B cell (primary cell): Measurements from ENCODE around the gene ATRNL1. TPM values are rescaled to one million over a fixed set of nuclear protein-coding genes. Genes with fewer than 3 reads are reported as not detected.
"Not testable (repeated sequence)": the region's sequence is repeated elsewhere in the genome, so short reads cannot be mapped to it uniquely, and the experiment has no call there.

Experiments
- ATAC-seq: fragments of 200-7000 bp; cut with Tn5 transposase; one replicate; pipeline ENCODE4 v1.10.0; 2021; ENCODE audit warnings: low read depth, mild to moderate bottlenecking, moderate number of reproducible peaks, moderate library complexity
- CTCF ChIA-PET: fragments of 350-600 bp; sonication (Branson Sonifier 250); formaldehyde crosslinking; loops from one replicate; lab custom pipeline; 2021; ENCODE audit warnings: antibody characterized with exemption, inconsistent platforms; lab: Charles Lee
- POLR2A ChIA-PET: fragments of 350-600 bp; sonication (Branson Sonifier 250); formaldehyde crosslinking; loops from one replicate; lab custom pipeline; 2021; ENCODE audit warnings: antibody characterized with exemption; lab: Charles Lee
- DNase-seq: peaks from one replicate; pipeline ENCODE4 v3.0.0; 2013
- H2AFZ ChIP-seq: 2 replicates; pipeline ENCODE4 v1.6.1; 2012; ENCODE audit warnings: mild to moderate bottlenecking, low read depth, low read length; ENCODE audit not compliant: insufficient read depth, poor library complexity, severe bottlenecking
- H3K27ac ChIP-seq, 2 donors: 1 replicate in 1 of 2; 2 replicates in 1 of 2; pipeline ENCODE4 v1.5.1; 2012 to 2013; ENCODE audit warnings: low read length in 2 of 2, mild to moderate bottlenecking in 2 of 2, moderate library complexity in 1 of 2
- H3K27me3 ChIP-seq, 4 experiments: fragments of 200-600 bp in 1 of 4; sonication (generic) in 1 of 4; replicated peaks in 1 of 4; 1 replicate in 2 of 4; 2 replicates in 2 of 4; pipeline versions ENCODE4 v1.6.1 to v1.7.0; 2013 to 2016; ENCODE audit warnings: low read length in 3 of 4, mild to moderate bottlenecking in 2 of 4, mixed read lengths in 1 of 4, moderate library complexity in 1 of 4; ENCODE audit not compliant: insufficient read depth in 4 of 4, control insufficient read depth in 3 of 4; ENCODE audit errors: control extremely low read depth in 1 of 4
- H3K36me3 ChIP-seq, 2 experiments: replicated peaks in 1 of 2; 1 replicate in 1 of 2; 2 replicates in 1 of 2; pipeline versions ENCODE4 v1.6.1 to v1.7.1; 2013; ENCODE audit warnings: low read length in 1 of 2; ENCODE audit not compliant: insufficient read depth in 2 of 2, control insufficient read depth in 1 of 2; ENCODE audit errors: control extremely low read depth in 1 of 2, extremely low read depth in 1 of 2
- H3K4me1 ChIP-seq, 2 donors: fragments of 200-600 bp in 1 of 2; sonication (generic) in 1 of 2; 1 replicate in 1 of 2; 2 replicates in 1 of 2; pipeline versions ENCODE4 v1.5.1 to v1.6.1; 2013 to 2017; ENCODE audit warnings: low read length in 2 of 2; ENCODE audit not compliant: control insufficient read depth in 2 of 2, insufficient read depth in 2 of 2
- H3K4me2 ChIP-seq: replicated peaks from 2 replicates; pipeline ENCODE3; 2012; ENCODE audit warnings: mild to moderate bottlenecking, low read depth, low read length; ENCODE audit not compliant: poor library complexity, severe bottlenecking
- H3K4me3 ChIP-seq, 5 experiments: fragments of 200-600 bp in 1 of 5; sonication (generic) in 1 of 5; 1 replicate in 3 of 5; 2 replicates in 2 of 5; pipeline versions ENCODE4 v1.5.1 to v1.7.0; 2011 to 2016; ENCODE audit warnings: low read length in 4 of 5, mild to moderate bottlenecking in 4 of 5, low read depth in 2 of 5, control low read depth in 1 of 5, moderate library complexity in 1 of 5; ENCODE audit not compliant: insufficient read depth in 1 of 5; ENCODE audit errors: control extremely low read depth in 1 of 5, extremely low read depth in 1 of 5
- H3K79me2 ChIP-seq: fragments of 200-600 bp; sonication (generic); one replicate; pipeline ENCODE4 v1.6.0; 2016; ENCODE audit warnings: low read length; ENCODE audit not compliant: control insufficient read depth, insufficient read depth
- H3K9ac ChIP-seq: fragments of 200-600 bp; sonication (generic); 2 replicates; pipeline ENCODE4 v1.6.1; 2017; ENCODE audit warnings: mild to moderate bottlenecking, low read length, moderate library complexity
- H3K9me3 ChIP-seq, 3 donors: one replicate each; pipeline versions ENCODE4 v1.6.1 to v1.7.1; 2013; ENCODE audit warnings: low read length in 2 of 3; ENCODE audit not compliant: control insufficient read depth in 2 of 3, insufficient read depth in 1 of 3; ENCODE audit errors: control extremely low read depth in 1 of 3
- H4K20me1 ChIP-seq: 2 replicates; pipeline ENCODE4 v1.6.0; 2012; ENCODE audit warnings: mild to moderate bottlenecking, low read length; ENCODE audit not compliant: insufficient read depth, control insufficient read depth, poor library complexity, severe bottlenecking
- H3K27ac Mint-ChIP-seq: one replicate; pipeline ENCODE4 v1.8.0; 2021; ENCODE audit warnings: mixed read lengths
- H3K27me3 Mint-ChIP-seq: one replicate; pipeline ENCODE4 v1.8.0; 2021; ENCODE audit warnings: mixed read lengths
- H3K4me1 Mint-ChIP-seq: one replicate; pipeline ENCODE4 v1.8.0; 2021; ENCODE audit warnings: mixed read lengths
- H3K4me3 Mint-ChIP-seq: one replicate; pipeline ENCODE4 v1.8.0; 2021; ENCODE audit warnings: mixed read lengths
- H3K9me3 Mint-ChIP-seq: one replicate; pipeline ENCODE4 v1.8.0; 2022; ENCODE audit warnings: mixed read lengths; ENCODE audit not compliant: insufficient read depth
- WGBS: methylation state at CpG from one replicate; pipeline ENCODE4 v1.1.5; 2013; ENCODE audit warnings: missing lambda C conversion rate; ENCODE audit not compliant: insufficient coverage; 5-methylcytosine and 5-hydroxymethylcytosine counted together
- intact Hi-C: fragments of 100-400 bp; cut with micrococcal nuclease; formaldehyde crosslinking; loops from one replicate; pipeline ENCODE4 v1.10.0; 2022
- polyA plus RNA-seq: library from polyadenylated mRNA; depleted of rRNA; stranded (reverse); fragments of >200 nt; gene quantifications from 2 replicates; pipeline ENCODE4 v1.2.3, GENCODE V29; 2012
- total RNA-seq, 2 donors: library from RNA; stranded (reverse); fragments of 120-200 nt in 1 of 2; gene quantifications; 1 replicate in 1 of 2; 2 replicates in 1 of 2; pipeline versions ENCODE4 v1.2.3 to v1.2.4, GENCODE V29; 2013 to 2022
- TF ChIP-seq, protein P1 (sequence below): fragments of 200-600 bp; IDR thresholded peaks from one replicate; pipeline ENCODE4 v1.8.0; 2022; ENCODE audit warnings: antibody characterized with exemption, mild to moderate bottlenecking

Gene ATRNL1
- total and polyA plus RNA-seq, 2 donors (not counting 1 experiment from before 2014, with no cell fraction given), result 0.24 to 2.2 TPM

DNA sequence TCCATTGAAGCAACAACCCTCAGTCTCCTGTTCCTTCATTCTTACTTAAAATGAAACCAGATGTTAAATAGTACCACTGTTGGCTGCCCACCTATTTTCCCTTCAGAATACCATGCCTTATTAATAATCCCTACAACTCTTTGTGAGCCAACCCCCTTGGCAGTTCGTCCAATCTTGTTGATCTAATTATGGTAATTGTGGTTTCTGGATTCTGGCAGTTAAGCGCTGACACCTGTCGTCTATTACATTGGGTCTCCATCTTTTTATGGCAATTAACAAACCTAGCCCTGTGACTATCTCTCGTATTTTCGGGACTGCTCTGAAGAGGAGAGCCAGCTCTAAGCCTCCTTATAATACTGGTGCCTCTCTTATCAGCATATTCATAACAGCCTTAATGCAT is 432.0 kb downstream of the ATRNL1 start:
- no peaks in the 10 kb centered on the region for H3K27me3 Mint-ChIP-seq
- no peaks in the 10 kb centered on the region for H3K27me3 ChIP-seq
- no peak overlapping the region for H3K27ac ChIP-seq
- ChIA-PET POLR2A (no interaction called here), CTCF (no interaction called here)
- intact Hi-C loops, result no loop called here
- H3K4me3 ChIP-seq, result no peak overlapping the region
- ATAC-seq (no peak), DNase-seq (no peak)
- peaks cover 12% of the 10 kb centered on the region for H3K9me3 Mint-ChIP-seq
- WGBS, result 100% methylated on average over 2 of the region's 5 CpGs
- no peak overlapping the region for H2AFZ ChIP-seq
- peaks cover 0 to 9% (median 0%) of the 10 kb centered on the region in 3 donors for H3K9me3 ChIP-seq
- H3K4me3 Mint-ChIP-seq, result no peak overlapping the region
- H3K4me2 ChIP-seq, result no peak overlapping the region
- TF ChIP-seq, protein P1, sequence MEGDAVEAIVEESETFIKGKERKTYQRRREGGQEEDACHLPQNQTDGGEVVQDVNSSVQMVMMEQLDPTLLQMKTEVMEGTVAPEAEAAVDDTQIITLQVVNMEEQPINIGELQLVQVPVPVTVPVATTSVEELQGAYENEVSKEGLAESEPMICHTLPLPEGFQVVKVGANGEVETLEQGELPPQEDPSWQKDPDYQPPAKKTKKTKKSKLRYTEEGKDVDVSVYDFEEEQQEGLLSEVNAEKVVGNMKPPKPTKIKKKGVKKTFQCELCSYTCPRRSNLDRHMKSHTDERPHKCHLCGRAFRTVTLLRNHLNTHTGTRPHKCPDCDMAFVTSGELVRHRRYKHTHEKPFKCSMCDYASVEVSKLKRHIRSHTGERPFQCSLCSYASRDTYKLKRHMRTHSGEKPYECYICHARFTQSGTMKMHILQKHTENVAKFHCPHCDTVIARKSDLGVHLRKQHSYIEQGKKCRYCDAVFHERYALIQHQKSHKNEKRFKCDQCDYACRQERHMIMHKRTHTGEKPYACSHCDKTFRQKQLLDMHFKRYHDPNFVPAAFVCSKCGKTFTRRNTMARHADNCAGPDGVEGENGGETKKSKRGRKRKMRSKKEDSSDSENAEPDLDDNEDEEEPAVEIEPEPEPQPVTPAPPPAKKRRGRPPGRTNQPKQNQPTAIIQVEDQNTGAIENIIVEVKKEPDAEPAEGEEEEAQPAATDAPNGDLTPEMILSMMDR, result no peak
- H3K9ac ChIP-seq, result no peak overlapping the region
- H3K27ac Mint-ChIP-seq, result no peak overlapping the region
- no peaks in the 10 kb centered on the region for H4K20me1 ChIP-seq
- no peaks in the 10 kb centered on the region for H3K79me2 ChIP-seq
- no peaks in the 10 kb centered on the region for H3K36me3 ChIP-seq
- H3K4me1 ChIP-seq, result no peaks in the 10 kb centered on the region
- no peaks in the 10 kb centered on the region for H3K4me1 Mint-ChIP-seq

DNA sequence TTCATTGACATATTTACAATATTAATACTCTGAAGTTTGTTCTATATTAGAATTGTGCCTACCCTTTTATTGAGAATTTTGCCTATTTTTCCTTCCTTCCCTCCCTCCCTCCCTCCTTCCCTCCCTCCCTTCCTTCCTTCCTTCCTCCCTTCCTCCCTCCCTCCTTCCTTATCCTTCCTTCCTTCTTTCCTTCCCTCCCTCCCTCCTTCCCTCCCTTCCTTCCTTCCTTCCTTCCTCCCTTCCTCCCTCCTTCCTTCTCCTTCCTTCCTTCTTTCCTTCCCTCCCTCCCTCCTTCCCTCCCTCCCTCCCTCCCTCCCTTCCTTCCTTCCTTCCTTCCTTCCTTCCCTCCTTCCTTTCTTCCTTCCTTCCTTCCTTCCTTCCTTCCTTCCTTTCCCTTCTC is 434.5 kb downstream of the ATRNL1 start:
- ATAC-seq, H3K79me2 ChIP-seq, POLR2A ChIA-PET, H3K4me3 Mint-ChIP-seq, H3K27ac ChIP-seq, H3K27me3 ChIP-seq, H3K4me3 ChIP-seq, H4K20me1 ChIP-seq, DNase-seq, H3K9ac ChIP-seq, H3K4me2 ChIP-seq, H2AFZ ChIP-seq, H3K36me3 ChIP-seq, H3K4me1 ChIP-seq, H3K27ac Mint-ChIP-seq, H3K9me3 Mint-ChIP-seq, H3K27me3 Mint-ChIP-seq, intact Hi-C loops, H3K9me3 ChIP-seq, CTCF ChIA-PET, H3K4me1 Mint-ChIP-seq: not testable (repeated sequence)

DNA sequence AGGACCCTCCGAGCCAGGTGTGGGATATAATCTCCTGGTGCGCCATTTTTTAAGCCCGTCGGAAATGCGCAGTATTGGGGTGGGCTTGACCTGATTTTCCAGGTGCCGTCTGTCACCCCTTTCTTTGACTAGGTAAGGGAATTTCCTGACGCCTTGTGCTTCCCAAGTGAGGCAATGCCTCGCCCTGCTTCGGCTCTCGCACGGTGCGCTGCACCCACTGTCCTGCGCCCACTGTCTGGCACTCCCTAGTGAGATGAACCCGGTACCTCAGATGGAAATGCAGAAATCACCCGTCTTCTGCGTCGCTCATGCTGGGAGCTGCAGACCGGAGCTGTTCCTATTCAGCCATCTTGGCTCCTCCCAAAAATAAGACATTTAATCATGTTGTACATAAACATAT is 443.2 kb downstream of the ATRNL1 start:
- DNase-seq, H2AFZ ChIP-seq, H3K9me3 Mint-ChIP-seq, H3K27ac ChIP-seq, H4K20me1 ChIP-seq, H3K36me3 ChIP-seq, H3K79me2 ChIP-seq, H3K27me3 ChIP-seq, H3K4me2 ChIP-seq, H3K9ac ChIP-seq, H3K27me3 Mint-ChIP-seq, POLR2A ChIA-PET, H3K4me3 ChIP-seq, H3K9me3 ChIP-seq, intact Hi-C loops, H3K4me1 Mint-ChIP-seq, H3K4me1 ChIP-seq, CTCF ChIA-PET, H3K27ac Mint-ChIP-seq, H3K4me3 Mint-ChIP-seq, ATAC-seq: not testable (repeated sequence)
- WGBS, result 93% methylated on average over 6 of the region's 18 CpGs
